HG03045 (cell line): ENCODE data around the gene ZDHHC20.

Experiments used
- ATAC-seq: cut with Tn5 transposase; IDR thresholded peaks from one replicate; pipeline ENCODE4 v1.9.1; 2021; ENCODE audit warnings: mild to moderate bottlenecking, moderate library complexity; ENCODE audit not compliant: unreplicated experiment

ZDHHC20 gene

DNA sequence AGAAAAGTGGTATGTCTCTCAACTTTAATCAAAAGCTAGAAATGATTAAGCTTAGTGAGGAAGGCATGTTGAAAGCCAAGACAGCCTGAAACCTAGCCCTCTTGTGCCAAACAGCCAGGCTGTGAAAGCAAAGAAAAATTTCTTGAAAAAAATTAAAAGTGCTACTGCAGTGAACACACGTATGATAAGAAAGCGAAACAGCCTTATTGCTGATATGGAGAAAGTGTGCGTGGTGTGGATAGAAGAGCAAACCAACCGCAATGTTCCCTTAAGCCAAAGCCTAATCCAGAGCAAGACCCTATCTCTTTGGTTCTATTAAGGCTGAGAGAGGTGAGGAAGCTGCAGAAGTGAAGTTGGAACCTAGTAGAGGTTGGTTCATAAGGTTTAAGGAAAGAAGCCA lies 96.4 kb downstream of the ZDHHC20 start:
- no peak for ATAC-seq

DNA sequence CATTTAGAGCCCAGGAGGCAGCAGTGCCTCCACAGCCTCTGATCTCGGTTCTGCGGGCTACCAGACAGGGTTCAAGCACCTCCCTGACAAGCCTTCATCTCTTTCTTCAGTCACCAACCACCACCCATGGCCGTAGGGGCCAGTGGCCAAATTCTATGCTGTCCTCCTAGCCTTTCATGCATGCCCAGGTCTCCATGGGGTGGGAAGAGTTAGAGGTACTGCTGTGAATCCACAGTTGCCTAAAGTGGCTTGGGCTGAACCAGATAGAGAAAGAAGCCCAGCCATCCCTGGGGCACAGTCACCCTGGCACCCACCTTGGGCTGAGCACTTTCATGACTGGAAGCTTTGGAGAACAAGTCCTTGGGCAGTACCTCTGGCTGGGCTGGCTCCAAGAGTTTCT lies 97.4 kb downstream of the ZDHHC20 start:
- no peak for ATAC-seq

DNA sequence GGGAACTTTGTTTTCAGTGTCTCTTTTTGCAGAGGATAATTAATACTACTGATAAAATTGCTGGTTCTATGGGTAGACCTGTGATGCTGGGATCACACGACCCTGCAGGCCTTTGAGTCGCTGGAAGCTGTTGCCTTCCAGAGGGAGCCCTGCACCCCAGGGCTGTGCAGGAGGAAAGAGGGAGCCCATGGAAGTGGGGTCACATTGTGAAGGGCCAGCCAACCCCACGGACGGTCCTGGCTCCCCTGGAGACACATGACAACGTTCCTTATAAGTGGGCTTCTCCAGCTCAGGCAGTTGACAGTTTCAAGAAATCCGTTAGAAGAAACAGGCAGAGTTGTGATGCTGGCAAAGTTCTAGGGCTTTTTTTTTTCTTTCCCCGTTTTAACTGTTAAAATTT lies 98.0 kb downstream of the ZDHHC20 start:
- ATAC-seq = no peak

DNA sequence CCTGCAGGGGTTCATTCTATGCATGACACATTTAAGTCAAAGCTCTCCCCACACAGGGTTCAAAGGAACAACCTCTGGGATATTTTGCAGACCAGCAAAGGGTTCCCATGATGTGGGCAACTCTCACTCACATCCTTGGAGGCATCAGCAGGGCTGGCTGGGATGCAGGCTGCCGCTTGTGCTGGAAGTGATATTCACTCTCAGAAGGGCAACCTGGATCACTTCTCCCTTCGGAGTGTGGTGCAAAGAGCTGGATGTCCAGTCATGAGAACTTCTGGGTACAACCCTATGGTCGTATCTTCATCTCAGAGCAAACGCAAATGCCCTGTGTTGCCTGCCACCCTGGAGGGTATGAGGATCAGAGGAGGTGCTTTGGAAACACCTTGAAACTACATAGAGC lies 98.6 kb downstream of the ZDHHC20 start:
- no peak for ATAC-seq

DNA sequence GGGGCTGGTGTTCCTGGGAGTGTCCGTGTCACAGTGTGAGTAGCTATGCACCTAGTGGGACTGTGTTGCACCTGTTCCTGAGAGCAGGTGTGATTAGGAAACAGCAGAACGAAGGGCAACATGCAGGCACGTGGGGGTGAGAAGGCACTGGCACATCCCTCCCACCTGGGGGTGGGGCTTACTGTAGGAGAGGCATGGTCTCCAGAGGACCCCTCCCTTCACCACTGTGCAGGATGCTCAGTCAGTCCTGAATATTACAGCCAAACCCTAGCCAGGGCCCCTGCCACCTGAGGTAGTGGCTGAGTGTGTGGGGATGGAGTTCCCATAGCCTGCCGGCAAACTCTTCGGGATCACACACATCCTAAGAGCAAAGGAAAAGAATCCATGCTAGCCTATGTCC lies 99.2 kb downstream of the ZDHHC20 start:
- no peak for ATAC-seq

DNA sequence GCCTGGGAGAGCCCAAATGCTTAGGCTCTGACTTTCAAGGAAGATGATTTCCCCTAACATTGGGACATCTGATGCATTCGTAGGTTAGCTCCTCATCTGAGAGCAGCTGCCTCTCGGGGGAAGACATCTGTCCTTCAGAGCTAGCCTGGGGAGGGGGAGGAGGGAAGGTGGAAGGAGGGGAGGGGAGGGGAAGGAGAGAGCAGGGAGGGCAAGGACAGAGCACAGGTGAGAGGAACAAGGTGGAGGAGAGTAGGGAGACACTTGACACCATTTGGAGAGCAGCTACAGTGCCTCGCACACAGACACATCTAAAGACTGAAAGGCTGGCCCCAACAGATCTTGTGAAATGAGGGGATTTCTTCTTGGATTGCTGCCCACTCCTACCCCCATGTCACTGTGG lies 103.8 kb downstream of the ZDHHC20 start:
- no peak for ATAC-seq

DNA sequence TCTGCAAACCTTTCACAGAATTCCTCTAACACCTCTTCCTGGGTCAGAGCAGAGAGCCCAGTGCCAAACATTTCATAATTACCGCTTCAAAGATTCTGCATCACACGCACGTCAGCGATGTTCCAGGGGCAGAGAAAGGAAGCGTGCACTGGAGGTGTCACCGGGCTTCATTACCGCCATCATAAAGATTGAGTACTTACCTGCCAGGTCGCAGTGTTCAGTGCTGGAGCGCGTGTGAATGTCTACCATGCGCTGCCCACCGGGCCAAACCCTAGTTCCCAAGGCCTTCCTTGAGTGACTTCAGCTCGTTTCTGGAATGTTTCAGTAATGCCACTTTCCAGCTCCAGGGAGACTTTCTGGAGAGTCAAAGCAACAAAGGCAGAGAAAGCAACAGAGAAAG lies 104.4 kb downstream of the ZDHHC20 start:
- ATAC-seq = no peak

DNA sequence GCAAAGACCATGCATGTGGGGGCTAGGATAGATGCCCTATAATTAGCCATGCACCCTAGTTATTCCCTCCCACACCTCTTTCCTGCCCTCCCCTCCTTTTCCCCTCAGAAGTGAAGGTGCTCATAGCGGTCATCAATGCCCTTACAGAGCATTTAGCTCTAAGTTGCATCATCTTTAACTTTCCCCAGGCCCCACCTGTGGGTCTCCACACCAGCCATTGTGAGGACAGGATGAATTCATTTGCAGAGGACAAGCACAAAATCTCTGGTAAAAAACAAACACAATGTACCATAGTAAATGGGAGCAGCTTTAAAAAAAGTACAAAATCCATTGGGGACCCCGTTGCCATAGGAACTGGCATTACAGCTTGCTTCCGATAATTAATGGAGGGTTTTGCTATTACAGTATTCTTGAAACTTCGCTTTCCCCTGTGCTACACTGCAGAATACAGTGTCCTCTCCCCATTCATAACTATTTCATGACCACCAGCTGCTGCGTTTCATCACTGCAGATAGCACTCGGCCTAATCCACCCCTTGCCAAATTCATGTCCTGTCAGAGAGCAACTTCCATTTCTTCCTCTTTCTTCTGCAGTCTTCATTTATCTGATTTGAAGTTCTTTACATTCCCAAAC lies 110.5 kb downstream of the ZDHHC20 start:
- no peak for ATAC-seq

DNA sequence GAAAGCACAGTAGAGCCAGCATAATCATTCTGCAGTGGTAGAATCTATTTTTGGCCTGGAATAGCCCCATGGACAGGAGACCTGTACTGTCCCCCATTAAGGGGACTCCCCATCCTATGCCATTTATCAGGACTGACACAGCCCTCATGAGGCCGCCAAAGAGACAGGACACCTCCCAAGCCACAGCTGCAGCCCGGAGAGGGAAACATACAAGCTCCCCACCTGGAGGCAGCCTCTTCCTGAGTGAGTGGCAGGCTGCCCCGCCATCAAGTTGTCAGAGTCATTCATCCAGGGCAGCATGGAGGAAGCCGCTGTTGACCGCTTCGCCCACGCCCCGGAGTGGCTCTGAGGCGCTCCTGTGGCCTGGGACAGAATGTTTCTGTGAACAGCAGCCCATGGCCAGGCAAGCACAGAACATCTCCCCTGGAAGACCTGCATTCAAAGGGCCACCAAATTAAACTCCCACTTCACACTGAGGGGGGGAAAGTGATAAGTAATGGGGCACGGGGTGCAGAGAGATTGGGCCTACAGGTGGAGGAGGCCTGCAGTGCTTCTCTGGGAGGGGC lies 111.3 kb downstream of the ZDHHC20 start:
- ATAC-seq = no peak

DNA sequence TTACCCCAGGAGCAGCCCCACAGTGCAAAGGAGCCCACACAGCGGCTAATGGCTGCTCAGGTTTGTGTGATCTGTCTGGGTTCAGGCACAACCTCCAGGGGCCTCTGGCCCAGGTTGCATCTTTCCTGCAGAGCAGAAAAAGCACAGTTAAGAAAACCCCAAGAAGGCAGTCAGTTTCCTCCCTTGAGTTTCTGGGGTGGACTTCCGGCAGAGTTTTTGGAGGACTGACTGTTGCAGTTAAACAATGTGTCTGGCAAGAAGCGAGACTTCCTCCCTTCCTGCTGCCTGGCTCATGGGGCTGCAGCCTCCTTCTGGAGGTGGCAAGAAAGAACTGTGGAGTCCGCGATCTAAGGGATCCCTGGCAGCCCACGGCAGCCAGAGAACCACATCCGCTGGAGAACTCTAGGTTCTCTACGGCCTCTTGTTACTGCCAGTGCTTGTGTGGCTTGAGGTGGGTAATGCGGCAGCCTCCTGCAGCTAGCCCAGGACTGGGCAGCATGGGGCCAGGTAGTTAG lies 114.4 kb downstream of the ZDHHC20 start:
- no peak for ATAC-seq

DNA sequence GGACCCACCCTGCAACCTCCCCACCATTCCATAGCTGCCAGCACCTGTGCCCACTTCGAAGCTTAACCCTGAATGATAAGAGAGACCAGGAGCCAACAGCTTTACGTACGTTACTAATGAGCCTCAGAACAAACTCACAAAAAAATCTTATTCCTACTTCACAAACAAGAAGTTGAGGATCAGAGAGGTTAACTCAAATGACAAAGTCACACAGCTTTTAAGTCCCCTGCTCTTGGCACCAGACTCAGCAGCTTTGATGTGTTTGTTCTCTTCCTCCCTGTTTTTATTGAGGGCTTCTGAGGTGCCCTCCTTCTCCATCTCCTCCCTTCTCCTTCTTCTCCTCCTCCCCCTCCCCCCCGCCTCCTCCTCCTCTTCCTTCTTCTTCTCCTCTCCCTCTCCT lies 115.4 kb downstream of the ZDHHC20 start:
- ATAC-seq = no peak

DNA sequence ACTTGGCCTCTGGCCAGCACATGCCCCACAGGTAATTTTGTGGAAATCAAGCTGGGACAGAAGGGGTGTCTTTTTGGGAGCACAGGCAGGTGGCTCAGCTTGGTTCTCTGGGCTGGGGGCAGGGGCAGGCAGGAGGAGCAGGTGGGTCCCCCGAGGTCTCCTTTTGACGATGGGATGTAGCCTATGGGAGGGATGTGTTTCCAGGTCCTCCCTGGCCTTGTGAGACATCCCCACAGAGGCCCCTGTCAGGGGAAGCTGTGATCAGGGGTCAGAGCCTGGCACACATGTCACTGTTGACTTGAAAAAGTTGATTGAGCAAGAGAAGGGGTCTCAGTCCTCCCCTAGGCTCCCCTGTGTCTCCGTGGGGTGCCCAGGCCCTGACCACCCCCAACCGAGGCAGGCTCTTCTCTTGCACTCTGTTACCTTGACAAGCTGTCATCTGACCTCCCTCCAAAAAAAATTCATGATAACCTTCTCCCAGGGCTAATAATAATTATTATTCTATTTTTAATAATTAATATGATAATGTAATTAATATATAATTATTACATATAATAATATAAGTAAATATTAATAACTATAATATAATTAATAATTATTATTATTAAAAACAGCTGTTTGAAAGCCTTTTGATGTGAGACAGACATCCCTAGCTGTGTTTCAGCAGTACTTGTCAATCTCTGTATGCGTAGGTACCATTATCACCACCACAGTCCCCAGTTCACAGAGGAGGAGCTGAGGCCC lies 116.2 kb downstream of the ZDHHC20 start:
- ATAC-seq = no peak

DNA sequence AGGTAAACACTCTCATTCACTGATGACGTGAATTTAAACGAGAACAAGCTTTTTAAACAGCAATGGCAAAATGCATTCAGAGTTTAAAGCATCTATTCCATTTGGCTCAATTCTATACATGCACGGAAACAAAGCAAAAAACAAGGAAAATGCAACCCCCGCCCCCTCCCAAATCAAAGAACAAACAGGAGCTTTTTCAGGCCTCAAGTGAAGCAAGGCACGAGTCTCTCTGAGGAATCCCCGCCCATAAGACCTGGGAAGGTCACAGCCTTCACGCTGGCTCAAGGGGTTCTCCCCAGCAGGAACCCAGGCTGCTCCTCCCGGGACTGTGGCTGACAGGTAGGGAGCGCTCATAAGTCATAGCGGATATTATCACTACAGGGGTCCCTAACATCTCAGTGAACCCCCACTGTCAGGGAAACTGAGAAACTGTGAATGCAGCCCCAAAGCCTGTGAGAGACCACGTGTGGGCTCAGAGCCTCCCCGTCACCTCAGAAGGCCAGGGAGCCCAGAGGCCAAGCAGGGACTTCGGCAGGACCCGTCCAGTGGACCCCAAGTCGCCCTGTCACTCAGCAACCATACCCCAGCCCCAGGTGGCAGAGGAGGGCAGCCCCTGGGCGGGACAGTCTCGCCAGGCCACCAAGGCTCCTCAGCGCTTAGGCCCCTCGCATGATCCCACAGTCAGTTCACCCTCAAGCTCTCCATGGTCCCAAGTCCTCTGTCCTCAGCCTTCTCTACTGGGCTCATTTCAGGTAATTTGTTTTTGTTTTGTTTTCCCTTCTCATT lies 117.3 kb downstream of the ZDHHC20 start:
- no peak for ATAC-seq

DNA sequence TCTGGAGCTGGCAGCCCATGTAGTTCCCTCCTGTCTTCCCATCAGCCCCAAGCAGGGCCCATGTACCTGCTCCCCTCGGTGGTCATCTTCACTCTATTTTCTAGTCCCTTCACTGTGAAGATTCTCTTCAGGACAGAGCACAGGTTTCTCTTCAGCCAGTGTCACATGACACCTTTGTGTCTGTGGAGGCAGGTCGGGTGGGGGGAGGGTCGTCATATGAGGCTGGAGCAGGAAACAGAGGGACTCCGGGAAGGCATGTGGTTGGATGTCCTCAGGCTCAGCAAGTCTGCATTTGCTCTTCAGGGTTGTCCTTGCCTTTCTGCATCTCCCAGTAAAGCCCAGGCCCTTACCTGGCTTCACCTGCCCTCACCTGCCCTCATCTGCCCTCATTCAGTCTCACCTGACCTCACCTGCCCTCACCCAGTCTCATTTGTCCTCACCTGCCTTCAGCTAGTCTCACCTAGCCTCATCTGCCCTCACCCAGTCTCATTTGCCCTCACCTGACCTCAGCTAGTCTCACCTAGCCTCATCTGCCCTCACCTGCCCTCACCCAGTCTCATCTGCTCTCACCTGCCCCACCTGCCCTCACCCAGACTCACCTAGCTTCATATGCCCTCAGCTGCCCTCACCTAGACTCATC lies 120.3 kb downstream of the ZDHHC20 start:
- no peak for ATAC-seq

DNA sequence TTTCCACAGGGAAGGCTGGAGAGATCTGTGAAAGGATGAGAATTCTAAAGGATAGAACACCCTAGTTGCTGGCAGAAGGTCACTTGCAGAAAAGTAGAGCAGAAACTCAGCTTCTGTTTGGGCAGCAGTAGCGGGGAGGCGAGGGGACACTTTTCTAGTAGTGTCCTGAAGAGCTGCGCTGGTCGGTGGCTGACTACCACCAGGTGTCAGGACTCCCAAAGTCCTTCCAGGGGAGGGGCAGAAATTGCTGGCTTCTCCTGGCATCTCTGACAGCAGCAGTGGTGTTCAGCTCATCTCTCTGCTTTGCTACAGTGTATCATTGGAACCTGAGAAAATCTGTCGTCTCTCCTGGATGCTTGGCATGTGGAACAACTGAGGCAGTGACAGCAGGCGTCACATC lies 120.9 kb downstream of the ZDHHC20 start:
- ATAC-seq = no peak

DNA sequence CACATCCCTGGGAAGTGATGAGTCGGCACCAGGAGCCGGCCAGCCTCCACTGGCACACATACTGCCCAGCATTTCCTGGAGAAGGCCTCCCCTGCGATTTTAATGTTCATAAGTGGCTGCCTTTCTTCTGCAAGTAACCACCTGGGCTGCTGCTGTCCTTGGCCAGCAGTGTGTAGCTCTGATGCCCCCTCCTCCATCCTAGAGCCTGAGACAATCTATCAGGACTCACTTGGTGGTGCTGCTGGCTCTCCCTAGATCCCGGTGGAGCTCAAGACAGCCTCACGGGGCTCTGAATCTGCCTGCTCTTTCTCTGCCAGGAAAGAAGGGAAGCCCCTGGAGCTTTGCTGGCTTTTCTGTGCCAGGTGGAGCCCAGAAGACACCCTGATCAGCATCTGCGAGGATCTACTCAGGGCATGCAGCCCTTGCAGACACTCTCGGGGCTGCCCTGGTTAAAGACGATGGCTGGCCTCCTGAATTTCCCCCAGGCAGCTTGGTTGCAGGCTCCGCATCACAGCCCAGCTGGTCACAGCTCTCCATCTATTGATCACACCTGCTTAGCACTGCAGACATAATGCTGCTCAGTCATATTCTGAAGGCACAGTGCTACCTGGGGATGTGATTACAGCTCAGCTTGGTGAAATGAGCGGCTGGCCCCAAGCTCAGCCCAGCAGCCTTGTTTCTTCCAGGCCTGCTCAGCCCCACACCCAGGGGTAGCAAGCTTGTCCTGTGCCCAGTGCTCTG lies 122.3 kb downstream of the ZDHHC20 start:
- no peak for ATAC-seq

DNA sequence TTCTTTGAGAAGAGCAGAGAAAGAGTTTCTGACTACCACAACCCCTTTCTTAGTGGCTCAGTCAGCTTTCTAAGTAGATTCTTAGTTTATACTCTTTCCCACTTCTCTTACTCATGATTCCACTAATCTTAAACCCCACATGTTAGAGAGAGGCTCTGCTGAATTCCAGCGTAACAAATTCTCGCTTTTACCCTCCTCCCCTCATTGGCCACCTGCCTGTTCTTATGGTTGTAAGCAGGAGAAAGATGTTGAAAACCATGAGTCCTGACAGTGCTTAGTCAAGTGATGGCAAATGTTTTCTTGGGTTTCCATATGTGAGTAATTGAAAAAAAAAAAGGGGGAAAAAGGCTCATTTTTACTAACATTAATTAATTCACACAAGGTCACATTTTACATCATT lies 125.9 kb downstream of the ZDHHC20 start:
- ATAC-seq = no peak

DNA sequence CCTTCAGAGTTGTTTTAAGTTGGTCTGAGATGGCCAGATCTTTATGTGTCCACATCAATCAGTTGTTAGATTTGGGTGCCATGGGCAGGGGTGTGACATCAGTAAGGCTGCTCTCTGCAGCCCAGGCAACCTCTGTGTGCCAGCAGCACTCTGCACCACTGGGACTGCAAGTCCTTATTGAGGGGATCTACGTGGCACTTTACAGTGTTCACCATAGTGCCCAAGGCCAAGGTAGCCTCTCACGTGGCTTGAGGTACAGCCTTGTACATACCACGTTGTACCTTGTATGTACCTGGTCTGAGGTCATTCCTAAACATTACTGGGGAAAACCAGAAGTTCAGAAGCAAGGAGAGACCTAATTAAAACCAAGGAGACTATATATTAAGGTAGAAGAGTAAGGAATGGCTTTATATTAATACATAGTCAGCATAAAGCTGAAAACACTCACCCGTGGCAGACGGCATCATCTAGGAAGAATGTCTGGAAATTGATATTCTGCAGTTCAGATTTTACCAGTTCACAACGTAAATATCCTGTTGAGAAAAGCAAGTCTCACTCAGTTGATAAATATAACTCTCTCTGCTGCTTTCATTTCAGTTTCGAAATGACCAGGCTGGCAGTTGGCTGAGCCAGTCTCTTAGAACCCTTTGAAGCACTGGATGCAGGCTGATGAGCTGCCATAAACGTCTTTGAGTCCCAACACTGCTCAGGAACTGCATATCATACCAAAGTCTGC lies 128.8 kb downstream of the ZDHHC20 start:
- ATAC-seq = peak; percentile 70

DNA sequence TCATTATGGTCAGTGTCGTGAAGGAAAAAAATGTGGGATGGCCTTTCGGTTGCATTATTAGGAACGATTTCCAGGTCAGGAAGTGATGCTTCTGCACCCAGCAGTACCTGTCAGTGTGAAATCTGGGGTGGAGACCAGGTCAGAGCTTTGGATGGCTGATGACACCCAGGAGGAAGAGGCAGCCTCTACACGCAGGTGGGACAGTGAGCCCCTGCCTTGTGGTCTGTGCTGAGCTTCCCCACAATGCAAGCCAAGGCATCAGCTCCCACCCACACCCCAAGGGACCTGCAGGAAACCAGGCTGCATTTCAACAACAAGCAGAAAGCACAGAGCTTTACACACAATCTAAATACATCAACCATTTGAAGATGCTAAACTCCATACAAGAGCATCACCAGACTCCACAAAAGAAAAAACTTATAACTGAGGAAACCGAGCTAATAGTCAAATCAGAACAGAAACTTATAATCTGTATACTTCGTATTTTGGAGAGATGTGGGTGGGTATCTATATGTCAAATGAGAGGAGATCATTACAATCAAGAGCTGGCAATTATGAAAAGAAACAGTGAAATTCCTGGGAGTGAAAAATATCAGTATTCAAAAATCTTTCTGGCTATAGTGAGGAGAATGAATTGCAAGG lies 130.1 kb downstream of the ZDHHC20 start:
- no peak for ATAC-seq
